Neural cell (in vitro differentiated cells): ENCODE data around the gene KLK8. TPM values are rescaled to one million over a fixed set of nuclear protein-coding genes. Genes with fewer than 3 reads are reported as not detected.
"Not testable (repeated sequence)": the region's sequence is repeated elsewhere in the genome, so short reads cannot be mapped to it uniquely, and the experiment has no call there.

ENCODE experiments used
- H2AFZ ChIP-seq: fragments of 200-600, 300-800 bp; sonication (generic), shearing (Covaris generic); 2 replicates; pipeline ENCODE4 v1.6.0; 2014; ENCODE audit warnings: low read depth, mild to moderate bottlenecking, antibody characterized with exemption, low read length, moderate library complexity
- H3F3A ChIP-seq: fragments of 200-600 bp; shearing (Covaris generic); 2 replicates; pipeline ENCODE4 v1.6.1; 2016; ENCODE audit warnings: mild to moderate bottlenecking, moderate library complexity, mixed read lengths, antibody characterized with exemption, low read length; ENCODE audit not compliant: insufficient read depth, poor library complexity, severe bottlenecking
- H3K27ac ChIP-seq: fragments of 200-600, 300-800 bp; sonication (generic), shearing (Covaris generic); 2 replicates; pipeline ENCODE4 v1.5.1; 2014; ENCODE audit warnings: mild to moderate bottlenecking, low read length, moderate library complexity
- H3K27me3 ChIP-seq: fragments of 300-800, 200-600 bp; sonication (generic), shearing (Covaris generic); 2 replicates; pipeline ENCODE4 v1.6.0; 2014; ENCODE audit warnings: mild to moderate bottlenecking, low read depth, low read length, moderate library complexity; ENCODE audit not compliant: insufficient read depth
- H3K36me3 ChIP-seq: fragments of 300-800, 200-600 bp; sonication (generic), shearing (Covaris generic); 2 replicates; pipeline ENCODE4 v1.5.1; 2014; ENCODE audit warnings: mild to moderate bottlenecking, antibody characterized with exemption, low read length, moderate library complexity; ENCODE audit not compliant: insufficient read depth
- H3K4me2 ChIP-seq: fragments of 300-800, 200-600 bp; sonication (generic), shearing (Covaris generic); 2 replicates; pipeline ENCODE4 v1.6.0; 2014; ENCODE audit warnings: mild to moderate bottlenecking, low read length
- H3K4me3 ChIP-seq: fragments of 300-800, 200-600 bp; sonication (generic), shearing (Covaris generic); 2 replicates; pipeline ENCODE4 v1.5.1; 2014; ENCODE audit warnings: mild to moderate bottlenecking, low read length, moderate library complexity
- H3K79me2 ChIP-seq: fragments of 200-600 bp; shearing (Covaris generic); replicated peaks from 2 replicates; pipeline ENCODE4 v1.6.0; 2014; ENCODE audit warnings: mild to moderate bottlenecking, low read length, moderate library complexity; ENCODE audit not compliant: insufficient read depth
- H3K9ac ChIP-seq: fragments of 300-800, 200-600 bp; sonication (generic), shearing (Covaris generic); 2 replicates; pipeline ENCODE4 v1.6.1; 2016; ENCODE audit warnings: mild to moderate bottlenecking, low read length, mixed read lengths
- H3K9me2 ChIP-seq: fragments of 200-600 bp; shearing (Covaris generic); 2 replicates; pipeline ENCODE4 v1.6.1; 2016; ENCODE audit warnings: mild to moderate bottlenecking, low read length, mixed read lengths; ENCODE audit not compliant: insufficient read depth
- H3K9me3 ChIP-seq: fragments of 200-600, 300-800 bp; sonication (generic), shearing (Covaris generic); 2 replicates; pipeline ENCODE4 v1.6.1; 2016; ENCODE audit warnings: mild to moderate bottlenecking, mixed run types, low read length, moderate library complexity, mixed read lengths
- H4K20me1 ChIP-seq: fragments of 200-600 bp; shearing (Covaris generic); 2 replicates; pipeline ENCODE4 v1.6.1; 2016; ENCODE audit warnings: mild to moderate bottlenecking, mixed run types; ENCODE audit not compliant: insufficient read depth
- CTCF ChIP-seq: fragments of 450-650 bp; IDR thresholded peaks from 2 replicates; pipeline ENCODE4 v1.5.1; 2014; ENCODE audit warnings: antibody characterized with exemption, mild to moderate bottlenecking, moderate library complexity; ENCODE audit not compliant: poor library complexity, severe bottlenecking
- EP300 ChIP-seq: fragments of 450-650 bp; conservative IDR thresholded peaks from 2 replicates; pipeline ENCODE4 v1.6.1; 2014; ENCODE audit warnings: antibody characterized with exemption, mild to moderate bottlenecking, moderate library complexity; ENCODE audit not compliant: poor library complexity, severe bottlenecking
- MXI1 ChIP-seq: fragments of 450-650 bp; conservative IDR thresholded peaks from 2 replicates; pipeline ENCODE4 v1.6.1; 2014; ENCODE audit warnings: antibody characterized with exemption, mild to moderate bottlenecking; ENCODE audit not compliant: poor library complexity, severe bottlenecking
- RAD21 ChIP-seq: fragments of 450-650 bp; conservative IDR thresholded peaks from 2 replicates; pipeline ENCODE4 v1.6.1; 2014; ENCODE audit warnings: antibody characterized with exemption, mild to moderate bottlenecking, moderate library complexity
- REST ChIP-seq: IDR thresholded peaks from 2 replicates; pipeline ENCODE4 v1.6.1; 2012; ENCODE audit warnings: borderline replicate concordance
- TAF1 ChIP-seq: IDR thresholded peaks from 2 replicates; pipeline ENCODE4 v1.6.1; 2012; ENCODE audit warnings: low read depth
- polyA plus RNA-seq: library from polyadenylated mRNA; depleted of rRNA; stranded (reverse); fragments of >200 nt; gene quantifications from 2 replicates; pipeline ENCODE4 v1.2.3, GENCODE V29; 2014

Gene KLK8
- polyA plus RNA-seq, 1 donor from 2014 or later: not detected

- Histone ChIP-seq H3K4me3 (no peak overlapping the region), H3K36me3 (no peaks in the 10 kb centered on the region), H2AFZ (no peak overlapping the region), H3K27me3 (no peaks in the 10 kb centered on the region), H3K9me2 (no peaks in the 10 kb centered on the region), H3K9ac (no peak overlapping the region), H3F3A (no peaks in the 10 kb centered on the region), H3K9me3 (no peaks in the 10 kb centered on the region), H3K79me2 (no peaks in the 10 kb centered on the region), H3K27ac (no peak overlapping the region), H4K20me1 (no peaks in the 10 kb centered on the region), H3K4me2 (no peak overlapping the region)
- no peak for TF ChIP-seq RAD21
- TF ChIP-seq MXI1: no peak
- no peak for TF ChIP-seq REST
Measured at GRCh38 chr19:50974702-50975556, 26.5 kb downstream of the KLK8 start.

GRCh38 chr19:50972795-50973376 lies 28.5 kb downstream of the KLK8 start:
- Histone ChIP-seq H3K4me2 (no peak overlapping the region), H3K27me3 (no peaks in the 10 kb centered on the region), H3K4me3 (no peak overlapping the region), H3K27ac (no peak overlapping the region), H3K79me2 (no peaks in the 10 kb centered on the region), H3K9me3 (no peaks in the 10 kb centered on the region), H3K9me2 (no peaks in the 10 kb centered on the region), H4K20me1 (no peaks in the 10 kb centered on the region), H2AFZ (no peak overlapping the region), H3K9ac (no peak overlapping the region), H3F3A (no peaks in the 10 kb centered on the region), H3K36me3 (no peaks in the 10 kb centered on the region)
- TF ChIP-seq EP300 (no peak), TAF1 (no peak), RAD21 (no peak), CTCF (no peak), REST (no peak)

- H4K20me1 ChIP-seq, H3K36me3 ChIP-seq, H3K4me3 ChIP-seq, H3K4me2 ChIP-seq, H3K79me2 ChIP-seq, H3K9ac ChIP-seq, H3K27me3 ChIP-seq, H3K9me3 ChIP-seq, H2AFZ ChIP-seq, H3K27ac ChIP-seq, H3K9me2 ChIP-seq, H3F3A ChIP-seq: not testable (repeated sequence)
Measured at GRCh38 chr19:50969810-50970209, 31.6 kb downstream of the KLK8 start.
